HCT116 (cell line): Measurements from ENCODE around the gene PRKAG2. TPM values are rescaled to one million over a fixed set of nuclear protein-coding genes. Genes with fewer than 3 reads are reported as not detected.

Source experiments
- ATAC-seq: fragments of 200-7000 bp; cut with Tn5 transposase; 2 replicates; pipeline ENCODE4 v1.9.1; 2020; ENCODE audit warnings: mild to moderate bottlenecking, moderate library complexity
- BruUV-seq: library from RNA; stranded (reverse); fragments of 400-500 nt; replicated peaks from 2 replicates; lab custom pipeline; 2021; lab: Mats Ljungman, UMichigan
- CTCF ChIA-PET: fragments of 300-600 bp; sonication (Branson Sonifier 250); formaldehyde crosslinking; loops from one replicate; lab custom pipeline; 2021; ENCODE audit warnings: antibody characterized with exemption; lab: Charles Lee
- POLR2A ChIA-PET: fragments of 300-600, 350-600 bp; sonication (Branson Sonifier 250); formaldehyde crosslinking; loops from one replicate; lab custom pipeline; 2021; ENCODE audit warnings: antibody characterized with exemption; lab: Charles Lee
- RAD21 ChIA-PET, 2 experiments: fragments of 300-600 bp; sonication (Branson Sonifier 250); formaldehyde crosslinking; loops; one replicate each; lab custom pipeline; 2023; ENCODE audit warnings: low total read pairs in 2 of 2; ENCODE audit not compliant: uncharacterized antibody in 2 of 2, unreplicated experiment in 2 of 2, low non-redundant PET in 1 of 2; lab: Charles Lee
- DNase-seq: peaks from one replicate; pipeline ENCODE4 v3.0.0-alpha.2; 2010; ENCODE audit warnings: low read depth, low spot score
- H2AFZ ChIP-seq: fragments of 200-600 bp; shearing (Covaris generic), sonication (generic); 2 replicates; pipeline ENCODE4 v1.6.1; 2017; ENCODE audit warnings: low read depth, mixed run types, mixed read lengths, antibody characterized with exemption, low read length; ENCODE audit not compliant: poor library complexity, severe bottlenecking
- H3K27ac ChIP-seq: 2 replicates; pipeline ENCODE4 v1.5.1; 2012; ENCODE audit warnings: low read depth, low read length
- H3K27me3 ChIP-seq: fragments of 200-600 bp; sonication (generic); 2 replicates; pipeline ENCODE4 v1.6.1; 2016; ENCODE audit warnings: mixed run types, low read length, mixed read lengths; ENCODE audit not compliant: insufficient read depth
- H3K36me3 ChIP-seq, 2 experiments: fragments of 200-500 bp in 1 of 2; fragments of 200-600 bp in 1 of 2; sonication (Bioruptor generic) in 1 of 2; sonication (generic) in 1 of 2; 2 replicates each; pipeline versions ENCODE4 v1.5.1 to v1.6.1; 2014 to 2016; ENCODE audit warnings: low read length in 2 of 2, inconsistent platforms in 1 of 2, mixed read lengths in 1 of 2, mixed run types in 1 of 2; ENCODE audit not compliant: insufficient read depth in 2 of 2, control insufficient read depth in 1 of 2
- H3K4me1 ChIP-seq, 2 experiments: fragments of 200-600 bp in 1 of 2; sonication (generic) in 1 of 2; 2 replicates each; pipeline versions ENCODE4 v1.5.1 to v1.6.1; 2012 to 2017; ENCODE audit warnings: low read length in 2 of 2, inconsistent platforms in 1 of 2, mild to moderate bottlenecking in 1 of 2, mixed read lengths in 1 of 2, mixed run types in 1 of 2, moderate library complexity in 1 of 2; ENCODE audit not compliant: insufficient read depth in 2 of 2, control insufficient read depth in 1 of 2
- H3K4me2 ChIP-seq: fragments of 200-600 bp; sonication (generic); 2 replicates; pipeline ENCODE4 v1.6.1; 2017; ENCODE audit warnings: mixed run types, low read length, mixed read lengths
- H3K4me3 ChIP-seq, 2 experiments: fragments of 200-600 bp in 1 of 2; sonication (generic) in 1 of 2; replicated peaks in 1 of 2; 2 replicates each; pipeline ENCODE4 v1.5.1; 2011 to 2016; ENCODE audit warnings: low read length in 2 of 2, control low read depth in 1 of 2, low read depth in 1 of 2, mild to moderate bottlenecking in 1 of 2, mixed read lengths in 1 of 2, mixed run types in 1 of 2
- H3K79me2 ChIP-seq: fragments of 200-600 bp; sonication (generic); 2 replicates; pipeline ENCODE4 v1.6.1; 2017; ENCODE audit warnings: mild to moderate bottlenecking, mixed run types, low read length, moderate library complexity, mixed read lengths; ENCODE audit not compliant: insufficient read depth
- H3K9ac ChIP-seq: fragments of 200-600 bp; sonication (generic); 2 replicates; pipeline ENCODE4 v1.6.1; 2016; ENCODE audit warnings: low read length, mixed read lengths
- H3K9me2 ChIP-seq: fragments of 200-600 bp; sonication (generic), shearing (Covaris generic); 2 replicates; pipeline ENCODE4 v1.6.1; 2017; ENCODE audit warnings: mixed run types, mild to moderate bottlenecking, moderate library complexity; ENCODE audit not compliant: insufficient read depth
- H3K9me3 ChIP-seq, 2 experiments: fragments of 200-500 bp in 1 of 2; fragments of 200-600 bp in 1 of 2; sonication (Bioruptor generic) in 1 of 2; sonication (generic) in 1 of 2; 2 replicates each; pipeline ENCODE4 v1.6.1; 2014 to 2017; ENCODE audit warnings: low read length in 2 of 2, mixed read lengths in 2 of 2, inconsistent platforms in 1 of 2, low read depth in 1 of 2, mild to moderate bottlenecking in 1 of 2, mixed run types in 1 of 2, moderate library complexity in 1 of 2; ENCODE audit not compliant: control insufficient read depth in 1 of 2, insufficient read depth in 1 of 2
- H4K20me1 ChIP-seq: fragments of 200-600 bp; sonication (generic), shearing (Covaris generic); 2 replicates; pipeline ENCODE4 v1.6.1; 2017; ENCODE audit warnings: mixed run types, mild to moderate bottlenecking, moderate library complexity; ENCODE audit not compliant: insufficient read depth
- CBX3 ChIP-seq: IDR thresholded peaks from 2 replicates; pipeline ENCODE4 v1.6.1; 2012; ENCODE audit warnings: low read depth
- ELF1 ChIP-seq: IDR thresholded peaks from 2 replicates; pipeline ENCODE4 v1.6.1; 2012; ENCODE audit warnings: low read depth, borderline replicate concordance
- JUND ChIP-seq: IDR thresholded peaks from 2 replicates; pipeline ENCODE4 v1.6.1; 2012
- POLR2AphosphoS5 ChIP-seq: IDR thresholded peaks from 2 replicates; pipeline ENCODE4 v1.6.1; 2011; ENCODE audit warnings: mild to moderate bottlenecking, low read depth, low read length, moderate library complexity
- ZFX ChIP-seq: fragments of 450-650 bp; IDR thresholded peaks from 2 replicates; pipeline ENCODE4 v1.6.1; 2017
- intact Hi-C: fragments of 100-400 bp; cut with micrococcal nuclease; formaldehyde crosslinking; loops from 2 replicates; pipeline ENCODE4 v1.10.0; 2022
- total RNA-seq: library from RNA; stranded (reverse); gene quantifications from one replicate; pipeline ENCODE4 v1.2.1, GENCODE V29; 2021; ENCODE audit not compliant: unreplicated experiment
- TF ChIP-seq, protein P1 (sequence below), 3 experiments: fragments of 200-600 bp in 1 of 3; sonication (generic) in 1 of 3; IDR thresholded peaks in 2 of 3; conservative IDR thresholded peaks in 1 of 3; 2 replicates each; pipeline ENCODE4 v1.5.1; 2012 to 2017; ENCODE audit warnings: low read depth in 2 of 3, low read length in 2 of 3, antibody characterized with exemption in 1 of 3, borderline replicate concordance in 1 of 3, control low read depth in 1 of 3, mild to moderate bottlenecking in 1 of 3, mixed read lengths in 1 of 3, mixed run types in 1 of 3, moderate library complexity in 1 of 3; ENCODE audit not compliant: insufficient read depth in 1 of 3
- TF ChIP-seq, protein P2 (sequence below): IDR thresholded peaks from 2 replicates; pipeline ENCODE4 v1.6.1; 2012; ENCODE audit warnings: low read depth

Gene PRKAG2
- total RNA-seq, 1 experiment from 2014 or later, result 23.6 TPM

DNA sequence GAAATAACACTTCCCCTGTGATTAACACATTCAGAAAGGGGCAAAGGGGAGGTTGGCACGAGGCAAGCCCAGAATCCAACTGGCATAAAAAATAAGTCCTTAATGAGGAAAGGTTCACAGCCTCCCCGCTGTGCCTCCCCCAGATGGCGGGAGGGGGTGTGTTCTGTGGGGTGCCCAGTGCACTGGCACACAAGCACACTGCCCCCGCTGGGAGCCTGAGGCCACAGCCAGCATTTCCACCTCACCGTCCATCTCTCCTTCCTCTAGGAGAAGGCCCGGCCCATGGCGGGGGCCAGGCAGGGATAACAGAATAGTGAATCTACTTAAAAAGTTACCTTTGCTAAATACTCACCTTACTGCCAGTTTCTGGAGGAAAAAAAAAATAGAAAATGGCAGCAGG, 43.2 kb downstream of the PRKAG2 start:
- no TSS peak for BruUV-seq
- Histone ChIP-seq H3K4me1 (no peaks in the 10 kb centered on the region), H2AFZ (no peak overlapping the region), H3K9me3 (no peaks in the 10 kb centered on the region), H3K79me2 (no peaks in the 10 kb centered on the region), H3K27ac (no peak overlapping the region), H4K20me1 (no peaks in the 10 kb centered on the region), H3K27me3 (no peaks in the 10 kb centered on the region), H3K9me2 (no peaks in the 10 kb centered on the region), H3K4me3 (no peak overlapping the region), H3K9ac (no peak overlapping the region)
- ChIA-PET CTCF (no interaction called here), RAD21 (no interaction called here)
- no peak for DNase-seq
- peak; percentile 73 for ATAC-seq
- TF ChIP-seq JUND, result no peak
- TF ChIP-seq CBX3, result no peak
- TF ChIP-seq POLR2AphosphoS5, result no peak
- TF ChIP-seq, protein P1, sequence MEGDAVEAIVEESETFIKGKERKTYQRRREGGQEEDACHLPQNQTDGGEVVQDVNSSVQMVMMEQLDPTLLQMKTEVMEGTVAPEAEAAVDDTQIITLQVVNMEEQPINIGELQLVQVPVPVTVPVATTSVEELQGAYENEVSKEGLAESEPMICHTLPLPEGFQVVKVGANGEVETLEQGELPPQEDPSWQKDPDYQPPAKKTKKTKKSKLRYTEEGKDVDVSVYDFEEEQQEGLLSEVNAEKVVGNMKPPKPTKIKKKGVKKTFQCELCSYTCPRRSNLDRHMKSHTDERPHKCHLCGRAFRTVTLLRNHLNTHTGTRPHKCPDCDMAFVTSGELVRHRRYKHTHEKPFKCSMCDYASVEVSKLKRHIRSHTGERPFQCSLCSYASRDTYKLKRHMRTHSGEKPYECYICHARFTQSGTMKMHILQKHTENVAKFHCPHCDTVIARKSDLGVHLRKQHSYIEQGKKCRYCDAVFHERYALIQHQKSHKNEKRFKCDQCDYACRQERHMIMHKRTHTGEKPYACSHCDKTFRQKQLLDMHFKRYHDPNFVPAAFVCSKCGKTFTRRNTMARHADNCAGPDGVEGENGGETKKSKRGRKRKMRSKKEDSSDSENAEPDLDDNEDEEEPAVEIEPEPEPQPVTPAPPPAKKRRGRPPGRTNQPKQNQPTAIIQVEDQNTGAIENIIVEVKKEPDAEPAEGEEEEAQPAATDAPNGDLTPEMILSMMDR (IDR thresholded peaks at IDR 0.05 in 2 of 3, conservative IDR thresholded peaks at IDR 0.05 in 1 of 3; ENCODE audit: borderline replicate concordance in 1 of 3, insufficient read depth in 1 of 3, low read depth in 2 of 3, low read length in 2 of 3), result peak in 2 of 3 experiments; percentile 25 to 26; a peak in 2 of 6 replicates
- TF ChIP-seq ZFX, result no peak
- TF ChIP-seq ELF1, result no peak
- TF ChIP-seq, protein P2, sequence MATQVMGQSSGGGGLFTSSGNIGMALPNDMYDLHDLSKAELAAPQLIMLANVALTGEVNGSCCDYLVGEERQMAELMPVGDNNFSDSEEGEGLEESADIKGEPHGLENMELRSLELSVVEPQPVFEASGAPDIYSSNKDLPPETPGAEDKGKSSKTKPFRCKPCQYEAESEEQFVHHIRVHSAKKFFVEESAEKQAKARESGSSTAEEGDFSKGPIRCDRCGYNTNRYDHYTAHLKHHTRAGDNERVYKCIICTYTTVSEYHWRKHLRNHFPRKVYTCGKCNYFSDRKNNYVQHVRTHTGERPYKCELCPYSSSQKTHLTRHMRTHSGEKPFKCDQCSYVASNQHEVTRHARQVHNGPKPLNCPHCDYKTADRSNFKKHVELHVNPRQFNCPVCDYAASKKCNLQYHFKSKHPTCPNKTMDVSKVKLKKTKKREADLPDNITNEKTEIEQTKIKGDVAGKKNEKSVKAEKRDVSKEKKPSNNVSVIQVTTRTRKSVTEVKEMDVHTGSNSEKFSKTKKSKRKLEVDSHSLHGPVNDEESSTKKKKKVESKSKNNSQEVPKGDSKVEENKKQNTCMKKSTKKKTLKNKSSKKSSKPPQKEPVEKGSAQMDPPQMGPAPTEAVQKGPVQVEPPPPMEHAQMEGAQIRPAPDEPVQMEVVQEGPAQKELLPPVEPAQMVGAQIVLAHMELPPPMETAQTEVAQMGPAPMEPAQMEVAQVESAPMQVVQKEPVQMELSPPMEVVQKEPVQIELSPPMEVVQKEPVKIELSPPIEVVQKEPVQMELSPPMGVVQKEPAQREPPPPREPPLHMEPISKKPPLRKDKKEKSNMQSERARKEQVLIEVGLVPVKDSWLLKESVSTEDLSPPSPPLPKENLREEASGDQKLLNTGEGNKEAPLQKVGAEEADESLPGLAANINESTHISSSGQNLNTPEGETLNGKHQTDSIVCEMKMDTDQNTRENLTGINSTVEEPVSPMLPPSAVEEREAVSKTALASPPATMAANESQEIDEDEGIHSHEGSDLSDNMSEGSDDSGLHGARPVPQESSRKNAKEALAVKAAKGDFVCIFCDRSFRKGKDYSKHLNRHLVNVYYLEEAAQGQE, result no peak
- TF ChIP-seq, all 23 proteins: peak for 1
- POLR2A ChIA-PET, result no interaction called here
- Histone ChIP-seq H3K4me2 (no peak overlapping the region), H3K36me3 (no peaks in the 10 kb centered on the region)
- intact Hi-C loops, result no loop called here
